ENCODE results near the gene TMEM273.

DNA sequence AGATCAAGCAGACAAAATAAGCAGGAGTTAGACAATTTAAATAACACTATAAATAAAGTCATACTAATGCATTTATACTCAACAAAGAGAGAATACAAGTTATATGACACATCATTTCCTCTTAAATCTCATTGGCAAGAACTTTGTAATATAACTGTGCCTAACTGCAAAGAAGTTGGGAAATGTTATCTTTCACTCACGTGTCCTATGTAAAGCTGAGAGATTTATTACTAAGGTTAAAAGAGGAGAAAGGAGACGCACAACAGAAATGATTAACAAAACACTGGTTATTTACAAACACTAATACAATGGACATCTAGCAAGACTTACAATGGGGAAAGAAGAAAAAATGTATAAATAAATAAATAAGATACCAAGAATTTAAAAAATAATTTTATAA lies 12.7 kb upstream of the TMEM273 start:
- TF ChIP-seq, protein P1, sequence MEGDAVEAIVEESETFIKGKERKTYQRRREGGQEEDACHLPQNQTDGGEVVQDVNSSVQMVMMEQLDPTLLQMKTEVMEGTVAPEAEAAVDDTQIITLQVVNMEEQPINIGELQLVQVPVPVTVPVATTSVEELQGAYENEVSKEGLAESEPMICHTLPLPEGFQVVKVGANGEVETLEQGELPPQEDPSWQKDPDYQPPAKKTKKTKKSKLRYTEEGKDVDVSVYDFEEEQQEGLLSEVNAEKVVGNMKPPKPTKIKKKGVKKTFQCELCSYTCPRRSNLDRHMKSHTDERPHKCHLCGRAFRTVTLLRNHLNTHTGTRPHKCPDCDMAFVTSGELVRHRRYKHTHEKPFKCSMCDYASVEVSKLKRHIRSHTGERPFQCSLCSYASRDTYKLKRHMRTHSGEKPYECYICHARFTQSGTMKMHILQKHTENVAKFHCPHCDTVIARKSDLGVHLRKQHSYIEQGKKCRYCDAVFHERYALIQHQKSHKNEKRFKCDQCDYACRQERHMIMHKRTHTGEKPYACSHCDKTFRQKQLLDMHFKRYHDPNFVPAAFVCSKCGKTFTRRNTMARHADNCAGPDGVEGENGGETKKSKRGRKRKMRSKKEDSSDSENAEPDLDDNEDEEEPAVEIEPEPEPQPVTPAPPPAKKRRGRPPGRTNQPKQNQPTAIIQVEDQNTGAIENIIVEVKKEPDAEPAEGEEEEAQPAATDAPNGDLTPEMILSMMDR (optimal IDR thresholded peaks at IDR 0.05 in 1 of 3, IDR thresholded peaks at IDR 0.05 in 1 of 3, conservative IDR thresholded peaks at IDR 0.05 in 1 of 3; ENCODE audit: extremely low read depth in 1 of 3, insufficient read depth in 2 of 3, low read length in 3 of 3): no peak
- TF ChIP-seq EZH2 (IDR thresholded peaks at IDR 0.05; ENCODE audit: low read length): no peak

Measured in keratinocyte (primary cell).